Esophagus squamous epithelium (tissue), 5 donors: ENCODE measurements around the gene NUP50. TPM values are rescaled to one million over a fixed set of nuclear protein-coding genes. Genes with fewer than 3 reads are reported as not detected.

ENCODE experiments used
- DNase-seq: peaks from one replicate; lab custom pipeline; 2025; lab: John Stamatoyannopoulos, UW
- H3K27ac ChIP-seq, 4 donors: fragments of 200-600 bp; sonication (generic); one replicate each; pipeline ENCODE4 v1.5.1; 2016 to 2019; ENCODE audit warnings: mild to moderate bottlenecking in 1 of 4
- H3K27me3 ChIP-seq, 4 donors: fragments of 200-600 bp; sonication (generic); 1 replicate in 3 of 4; 2 replicates in 1 of 4; pipeline versions ENCODE4 v1.5.1 to v1.6.0; 2017 to 2021; ENCODE audit warnings: antibody characterized with exemption in 1 of 4
- H3K36me3 ChIP-seq, 3 donors: fragments of 200-600 bp; sonication (generic); one replicate each; pipeline ENCODE4 v1.5.1; 2016 to 2019
- H3K4me1 ChIP-seq, 3 donors: fragments of 200-600 bp; sonication (generic); one replicate each; pipeline ENCODE4 v1.5.1; 2017 to 2019
- H3K4me3 ChIP-seq, 4 donors: fragments of 200-600 bp; sonication (generic); 1 replicate in 3 of 4; 2 replicates in 1 of 4; pipeline ENCODE4 v1.5.1; 2016 to 2019; ENCODE audit warnings: mild to moderate bottlenecking in 2 of 4, moderate library complexity in 1 of 4
- H3K9me3 ChIP-seq, 3 donors: fragments of 200-600 bp; sonication (generic); one replicate each; pipeline ENCODE4 v1.5.1; 2016 to 2019
- CTCF ChIP-seq, 6 experiments: fragments of 450-650 bp in 4 of 6; fragments of 200-600 bp in 2 of 6; sonication (generic) in 2 of 6; IDR thresholded peaks; one replicate each; pipeline ENCODE4 v1.5.1; 2016 to 2019; ENCODE audit warnings: antibody characterized with exemption in 6 of 6, mild to moderate bottlenecking in 4 of 6, moderate library complexity in 4 of 6
- POLR2A ChIP-seq, 4 donors: fragments of 450-650 bp; IDR thresholded peaks; one replicate each; pipeline ENCODE4 v1.6.1; 2017; ENCODE audit warnings: antibody characterized with exemption in 4 of 4, mild to moderate bottlenecking in 4 of 4, moderate library complexity in 3 of 4
- WGBS, 2 donors: methylation state at CpG; one replicate each; pipeline ENCODE4 v1.1.5; 2018; 5-methylcytosine and 5-hydroxymethylcytosine counted together
- intact Hi-C: fragments of 100-400 bp; cut with DNase I; formaldehyde crosslinking; loops from one replicate; pipeline ENCODE4 v1.15.0; 2022
- total RNA-seq, 4 donors: library from RNA; depleted of rRNA; stranded (reverse); fragments of >200 nt; gene quantifications; one replicate each; pipeline ENCODE4 v1.1.0, GENCODE V29; 2016
- donor health status: DM: yes; HTN: yes; CAD: no.

The NUP50 gene
- total RNA-seq, 4 donors from 2014 or later = 53.7 to 96.4 (median 59.9) TPM

GRCh38 chr22:45125188-45125587 lies 38.5 kb upstream of the NUP50 start:
- Histone ChIP-seq H3K27ac (no peak overlapping the region), H3K27me3 (peaks cover 0 to 5% (median 0%) of the 10 kb centered on the region in 4 donors), H3K36me3 (no peaks in the 10 kb centered on the region), H3K4me1 (peaks cover 0 to 16% (median 0%) of the 10 kb centered on the region in 3 donors), H3K4me3 (no peak overlapping the region), H3K9me3 (no peaks in the 10 kb centered on the region)
- whole genome bisulfite sequencing, 2 donors = 57 to 67% methylated on average over 6 to 8 of the region's 8 CpGs
- no peak for DNase-seq
- intact Hi-C loops = no loop called here
- TF ChIP-seq CTCF (IDR thresholded peaks at IDR 0.05) (no peak), POLR2A (IDR thresholded peaks at IDR 0.05) (no peak)

- no peaks in the 10 kb centered on the region for H3K9me3 ChIP-seq
- no peak overlapping the region for H3K4me3 ChIP-seq
- H3K27me3 ChIP-seq = peaks cover 0 to 2% (median 0%) of the 10 kb centered on the region in 4 donors
- 62 to 68% methylated on average over 3 of the region's 3 CpGs for WGBS, 2 donors
- no peak for DNase-seq
- TF ChIP-seq CTCF (IDR thresholded peaks at IDR 0.05) (no peak), POLR2A (IDR thresholded peaks at IDR 0.05) (no peak)
- H3K36me3 ChIP-seq = peaks cover 0 to 10% (median 0%) of the 10 kb centered on the region in 3 donors
- intact Hi-C loops = no loop called here
- peaks cover 0 to 27% (median 0%) of the 10 kb centered on the region in 3 donors for H3K4me1 ChIP-seq
- no peak overlapping the region for H3K27ac ChIP-seq
These were observed 35.9 kb upstream of the NUP50 start for GRCh38 chr22:45127866-45128265.

GRCh38 chr22:45129703-45130524 lies 33.8 kb upstream of the NUP50 start:
- 27 to 35% methylated on average over 14 of the region's 14 CpGs for WGBS, 2 donors
- intact Hi-C loops = no loop called here
- H3K27ac ChIP-seq = peak overlapping the region; percentile 71 to 82 (median 79)
- no peak for DNase-seq
- peaks cover 0 to 13% (median 11%) of the 10 kb centered on the region in 3 donors for H3K9me3 ChIP-seq
- TF ChIP-seq POLR2A (IDR thresholded peaks at IDR 0.05) (no peak), CTCF (IDR thresholded peaks at IDR 0.05) (no peak)
- H3K4me3 ChIP-seq = no peak overlapping the region
- H3K27me3 ChIP-seq = no peaks in the 10 kb centered on the region
- H3K36me3 ChIP-seq = peaks cover 0 to 30% (median 9%) of the 10 kb centered on the region in 3 donors
- H3K4me1 ChIP-seq = peaks cover 0 to 27% (median 0%) of the 10 kb centered on the region in 3 donors

- intact Hi-C loops = no loop called here
- no peaks in the 10 kb centered on the region for H3K27me3 ChIP-seq
- H3K9me3 ChIP-seq = peaks cover 0 to 18% (median 13%) of the 10 kb centered on the region in 3 donors
- H3K4me3 ChIP-seq = no peak overlapping the region
- TF ChIP-seq POLR2A (IDR thresholded peaks at IDR 0.05) = no peak
- no peak for TF ChIP-seq CTCF (IDR thresholded peaks at IDR 0.05)
- peak overlapping the region; percentile 71 to 82 (median 79) for H3K27ac ChIP-seq
- H3K4me1 ChIP-seq = peaks cover 0 to 27% (median 0%) of the 10 kb centered on the region in 3 donors
- peaks cover 0 to 40% (median 11%) of the 10 kb centered on the region in 3 donors for H3K36me3 ChIP-seq
- WGBS, 2 donors = 75 to 78% methylated on average over 8 of the region's 8 CpGs
- no peak for DNase-seq
These were observed 32.8 kb upstream of the NUP50 start for GRCh38 chr22:45130891-45131290.

GRCh38 chr22:45131749-45132148 lies 32.0 kb upstream of the NUP50 start:
- Histone ChIP-seq H3K27ac (no peak overlapping the region), H3K27me3 (no peaks in the 10 kb centered on the region), H3K9me3 (peaks cover 0 to 18% (median 13%) of the 10 kb centered on the region in 3 donors), H3K36me3 (peaks cover 0 to 40% (median 11%) of the 10 kb centered on the region in 3 donors), H3K4me1 (peaks cover 0 to 27% (median 0%) of the 10 kb centered on the region in 3 donors), H3K4me3 (no peak overlapping the region)
- WGBS, 2 donors = 63% methylated on average over 3 of the region's 3 CpGs
- intact Hi-C loops = no loop called here
- TF ChIP-seq CTCF (IDR thresholded peaks at IDR 0.05) (no peak), POLR2A (IDR thresholded peaks at IDR 0.05) (no peak)
- DNase-seq = no peak
